Activated B cell treated with CpG ODN at 0.5 μM for 24 hours (primary cell): ENCODE data around the gene ST8SIA5. TPM values are rescaled to one million over a fixed set of nuclear protein-coding genes. Genes with fewer than 3 reads are reported as not detected.

Source experiments
- ATAC-seq: fragments of 200-7000 bp; cut with Tn5 transposase; one replicate; pipeline ENCODE4 v1.10.0; 2021; ENCODE audit warnings: low read depth, mild to moderate bottlenecking, moderate library complexity
- CTCF ChIA-PET: fragments of 350-600 bp; sonication (Branson Sonifier 250); formaldehyde crosslinking; loops from one replicate; lab custom pipeline; 2021; ENCODE audit warnings: antibody characterized with exemption; lab: Charles Lee
- POLR2A ChIA-PET: fragments of 350-600 bp; sonication (Branson Sonifier 250); formaldehyde crosslinking; loops from one replicate; lab custom pipeline; 2021; ENCODE audit warnings: antibody characterized with exemption; lab: Charles Lee
- DNase-seq: peaks from one replicate; pipeline ENCODE4 v3.0.0; 2022
- H3K27ac Mint-ChIP-seq: one replicate; pipeline ENCODE4 v1.8.0; 2020; ENCODE audit warnings: mixed read lengths
- H3K27me3 Mint-ChIP-seq: one replicate; pipeline ENCODE4 v1.8.0; 2021; ENCODE audit warnings: mixed read lengths
- H3K36me3 Mint-ChIP-seq: one replicate; pipeline ENCODE4 v1.8.0; 2021; ENCODE audit warnings: low read depth, mixed read lengths
- H3K4me1 Mint-ChIP-seq: one replicate; pipeline ENCODE4 v1.8.0; 2021; ENCODE audit warnings: mixed read lengths
- H3K4me3 Mint-ChIP-seq: one replicate; pipeline ENCODE4 v1.8.0; 2020; ENCODE audit warnings: mild to moderate bottlenecking, mixed read lengths
- H3K9me3 Mint-ChIP-seq: one replicate; pipeline ENCODE4 v1.8.0; 2020; ENCODE audit warnings: mixed read lengths
- CTCF ChIP-seq: fragments of 200-600 bp; IDR thresholded peaks from one replicate; pipeline ENCODE4 v1.8.0; 2022; ENCODE audit warnings: antibody characterized with exemption, mild to moderate bottlenecking
- intact Hi-C: fragments of 100-400 bp; cut with micrococcal nuclease; formaldehyde crosslinking; loops from one replicate; pipeline ENCODE4 v1.15.1; 2024
- total RNA-seq: library from RNA; stranded (reverse); gene quantifications from 2 replicates; pipeline ENCODE4 v1.2.3, GENCODE V29; 2022

Gene ST8SIA5
- total RNA-seq, 1 donor from 2014 or later, result not detected

GRCh38 chr18:46672062-46672970 lies 84.5 kb downstream of the ST8SIA5 start:
- Mint-ChIP-seq H3K4me3 (no peak overlapping the region), H3K36me3 (no peaks in the 10 kb centered on the region), H3K27me3 (peaks cover 5% of the 10 kb centered on the region), H3K27ac (no peak overlapping the region), H3K9me3 (no peaks in the 10 kb centered on the region), H3K4me1 (no peaks in the 10 kb centered on the region)
- TF ChIP-seq CTCF, result no peak
- DNase-seq (no peak), ATAC-seq (no peak)
- ChIA-PET POLR2A (no interaction called here), CTCF (interaction anchor here (3.0 kb wide), 1 partner anchor 14 kb away, joined by 14 read pairs; no protein-coding TSS in a partner anchor)
- intact Hi-C loops, result no loop called here

- CTCF ChIA-PET, result no interaction called here
- no peaks in the 10 kb centered on the region for H3K36me3 Mint-ChIP-seq
- H3K4me1 Mint-ChIP-seq, result no peaks in the 10 kb centered on the region
- intact Hi-C loops, result no loop called here
- POLR2A ChIA-PET, result no interaction called here
- peaks cover 9% of the 10 kb centered on the region for H3K27me3 Mint-ChIP-seq
- H3K4me3 Mint-ChIP-seq, result no peak overlapping the region
- DNase-seq (no peak), ATAC-seq (no peak)
- H3K9me3 Mint-ChIP-seq, result no peaks in the 10 kb centered on the region
- H3K27ac Mint-ChIP-seq, result no peak overlapping the region
- no peak for TF ChIP-seq CTCF
These were observed 88.2 kb downstream of the ST8SIA5 start for GRCh38 chr18:46668694-46669093.

GRCh38 chr18:46668135-46668534 lies 88.7 kb downstream of the ST8SIA5 start:
- Mint-ChIP-seq H3K9me3 (no peaks in the 10 kb centered on the region), H3K27me3 (peaks cover 9% of the 10 kb centered on the region), H3K4me1 (no peaks in the 10 kb centered on the region), H3K36me3 (no peaks in the 10 kb centered on the region), H3K27ac (no peak overlapping the region), H3K4me3 (no peak overlapping the region)
- DNase-seq, result no peak
- ATAC-seq, result no peak
- intact Hi-C loops, result no loop called here
- ChIA-PET POLR2A (no interaction called here), CTCF (no interaction called here)
- TF ChIP-seq CTCF, result no peak

GRCh38 chr18:46663539-46663938 lies 93.3 kb downstream of the ST8SIA5 start:
- ChIA-PET CTCF (interaction anchor here (7.5 kb wide), 1 partner anchor 515 kb away, joined by 126 read pairs; no protein-coding TSS in a partner anchor), POLR2A (no interaction called here)
- Mint-ChIP-seq H3K9me3 (no peaks in the 10 kb centered on the region), H3K27me3 (peaks cover 9% of the 10 kb centered on the region), H3K27ac (no peak overlapping the region), H3K36me3 (no peaks in the 10 kb centered on the region), H3K4me1 (no peaks in the 10 kb centered on the region), H3K4me3 (no peak overlapping the region)
- intact Hi-C loops, result no loop called here
- DNase-seq (no peak), ATAC-seq (no peak)
- no peak for TF ChIP-seq CTCF

GRCh38 chr18:46660957-46661749 lies 95.7 kb downstream of the ST8SIA5 start:
- no peak overlapping the region for H3K27ac Mint-ChIP-seq
- POLR2A ChIA-PET, result no interaction called here
- H3K36me3 Mint-ChIP-seq, result no peaks in the 10 kb centered on the region
- ATAC-seq (no peak), DNase-seq (no peak)
- no peaks in the 10 kb centered on the region for H3K4me1 Mint-ChIP-seq
- no peaks in the 10 kb centered on the region for H3K9me3 Mint-ChIP-seq
- intact Hi-C loops, result no loop called here
- peaks cover 3% of the 10 kb centered on the region for H3K27me3 Mint-ChIP-seq
- no peak overlapping the region for H3K4me3 Mint-ChIP-seq
- CTCF ChIA-PET, result interaction anchor here (1.0 to 7.5 kb wide), 3 partner anchors 38 to 513 kb away, joined by 3 to 126 read pairs (median 5); a partner anchor contains a TSS
- TF ChIP-seq CTCF, result no peak
